Ascending aorta (tissue), 2 donors: ENCODE results near the gene ANXA9. TPM values are rescaled to one million over a fixed set of nuclear protein-coding genes. Genes with fewer than 3 reads are reported as not detected.

Source experiments
- DNase-seq, 2 donors: peaks; one replicate each; pipeline ENCODE4 v3.0.0-alpha.2; 2019; ENCODE audit warnings: low spot score in 2 of 2
- H3K27ac ChIP-seq, 2 donors: fragments of 200-600 bp; sonication (generic); one replicate each; pipeline ENCODE4 v1.5.1; 2016 to 2017; ENCODE audit warnings: mild to moderate bottlenecking in 1 of 2
- H3K27me3 ChIP-seq: fragments of 200-600 bp; sonication (generic); one replicate; pipeline ENCODE4 v1.5.1; 2017
- H3K36me3 ChIP-seq, 2 donors: fragments of 200-600 bp; sonication (generic); one replicate each; pipeline ENCODE4 v1.5.1; 2016
- H3K4me1 ChIP-seq, 2 donors: fragments of 200-600 bp; sonication (generic); one replicate each; pipeline ENCODE4 v1.5.1; 2016 to 2017; ENCODE audit warnings: mild to moderate bottlenecking in 1 of 2
- H3K4me3 ChIP-seq, 2 donors: fragments of 200-600 bp; sonication (generic); one replicate each; pipeline ENCODE4 v1.5.1; 2016 to 2017; ENCODE audit warnings: mild to moderate bottlenecking in 1 of 2
- H3K9me3 ChIP-seq, 2 donors: fragments of 200-600 bp; sonication (generic); one replicate each; pipeline ENCODE4 v1.5.1; 2016
- CTCF ChIP-seq, 3 experiments: fragments of 200-600 bp in 2 of 3; fragments of 450-650 bp in 1 of 3; sonication (generic) in 2 of 3; IDR thresholded peaks; one replicate each; pipeline ENCODE4 v1.5.1; 2016 to 2019; ENCODE audit warnings: antibody characterized with exemption in 3 of 3, mild to moderate bottlenecking in 1 of 3, moderate library complexity in 1 of 3
- intact Hi-C: fragments of 100-400 bp; cut with DNase I; formaldehyde crosslinking; loops from one replicate; pipeline ENCODE4 v1.15.1; 2023
- total RNA-seq: library from RNA; depleted of rRNA; stranded (reverse); fragments of >200 nt; gene quantifications from one replicate; pipeline ENCODE4 v1.1.0, GENCODE V29; 2016

The ANXA9 gene
- total RNA-seq, 1 donor from 2014 or later, result not detected

GRCh38 chr1:150966011-150966410 lies 16.1 kb upstream of the ANXA9 start:
- H3K27me3 ChIP-seq, result no peaks in the 10 kb centered on the region
- DNase-seq, result no peak
- H3K4me3 ChIP-seq, result no peak overlapping the region
- no peaks in the 10 kb centered on the region for H3K9me3 ChIP-seq
- H3K4me1 ChIP-seq, result peaks cover 0 to 14% of the 10 kb centered on the region in 2 donors
- no peak overlapping the region for H3K27ac ChIP-seq
- peaks cover 76 to 80% of the 10 kb centered on the region in 2 donors for H3K36me3 ChIP-seq
- no peak for TF ChIP-seq CTCF (IDR thresholded peaks at IDR 0.05)
- intact Hi-C loops, result no loop called here

GRCh38 chr1:150967936-150968335 lies 14.2 kb upstream of the ANXA9 start:
- no peak for TF ChIP-seq CTCF (IDR thresholded peaks at IDR 0.05)
- peaks cover 58 to 61% of the 10 kb centered on the region in 2 donors for H3K36me3 ChIP-seq
- H3K4me3 ChIP-seq, result no peak overlapping the region

GRCh38 chr1:150968491-150968890 lies 13.6 kb upstream of the ANXA9 start:
- no peaks in the 10 kb centered on the region for H3K27me3 ChIP-seq
- intact Hi-C loops, result no loop called here
- no peak for TF ChIP-seq CTCF (IDR thresholded peaks at IDR 0.05)
- H3K9me3 ChIP-seq, result no peaks in the 10 kb centered on the region
- H3K4me3 ChIP-seq, result no peak overlapping the region
- H3K27ac ChIP-seq, result no peak overlapping the region
- peaks cover 7 to 37% of the 10 kb centered on the region in 2 donors for H3K4me1 ChIP-seq
- peaks cover 54 to 56% of the 10 kb centered on the region in 2 donors for H3K36me3 ChIP-seq
- DNase-seq, result no peak

More at GRCh38 chr1:150967936-150968335, 14.2 kb upstream of the ANXA9 start:
- no peak for DNase-seq
- H3K27ac ChIP-seq, result no peak overlapping the region
- peaks cover 4 to 33% of the 10 kb centered on the region in 2 donors for H3K4me1 ChIP-seq
- intact Hi-C loops, result no loop called here
- no peaks in the 10 kb centered on the region for H3K9me3 ChIP-seq
- no peaks in the 10 kb centered on the region for H3K27me3 ChIP-seq

- H3K27ac ChIP-seq, result no peak overlapping the region
- no peaks in the 10 kb centered on the region for H3K27me3 ChIP-seq
- no peak for DNase-seq
- no peak overlapping the region for H3K4me3 ChIP-seq
- intact Hi-C loops, result loop anchor here (5.0 to 10.0 kb wide), 3 partner anchors 42 to 415 kb away; partner anchors contain the start of genes GOLPH3L and SETDB1
- H3K4me1 ChIP-seq, result peaks cover 7 to 37% of the 10 kb centered on the region in 2 donors
- peaks cover 46% of the 10 kb centered on the region in 2 donors for H3K36me3 ChIP-seq
- no peak for TF ChIP-seq CTCF (IDR thresholded peaks at IDR 0.05)
- H3K9me3 ChIP-seq, result no peaks in the 10 kb centered on the region
These were observed 12.5 kb upstream of the ANXA9 start for GRCh38 chr1:150969626-150970025.

GRCh38 chr1:150970808-150971582 lies 11.1 kb upstream of the ANXA9 start:
- intact Hi-C loops, result loop anchor here (5.0 to 10.0 kb wide), 3 partner anchors 44 to 416 kb away; partner anchors contain the start of genes GOLPH3L and SETDB1
- H3K4me1 ChIP-seq, result peaks cover 7 to 37% of the 10 kb centered on the region in 2 donors
- H3K27ac ChIP-seq, result peak overlapping the region; percentile 95 to 99
- no peak for TF ChIP-seq CTCF (IDR thresholded peaks at IDR 0.05)
- H3K9me3 ChIP-seq, result no peaks in the 10 kb centered on the region
- H3K36me3 ChIP-seq, result peaks cover 32% of the 10 kb centered on the region in 2 donors
- no peaks in the 10 kb centered on the region for H3K27me3 ChIP-seq
- peak in 1 of 2 donors; percentile 88 for DNase-seq
- peak overlapping the region in 1 of 2 donors; percentile 99 for H3K4me3 ChIP-seq
